Testis (tissue), 3 donors: Measurements from ENCODE around the gene PA2G4. TPM values are rescaled to one million over a fixed set of nuclear protein-coding genes. Genes with fewer than 3 reads are reported as not detected.

Experiments
- DNase-seq: peaks from one replicate; pipeline ENCODE4 v3.0.0-alpha.2; 2019
- H3K27ac ChIP-seq, 2 donors: fragments of 200-600 bp; sonication (generic); one replicate each; pipeline ENCODE4 v1.5.1; 2019
- H3K27me3 ChIP-seq: fragments of 200-600 bp; sonication (generic); one replicate; pipeline ENCODE4 v1.5.1; 2019
- H3K36me3 ChIP-seq: fragments of 200-600 bp; sonication (generic); one replicate; pipeline ENCODE4 v1.5.1; 2017; ENCODE audit warnings: low read depth; ENCODE audit errors: missing control alignments
- H3K4me1 ChIP-seq: fragments of 200-600 bp; sonication (generic); one replicate; pipeline ENCODE4 v1.5.1; 2019
- H3K4me3 ChIP-seq, 2 donors: fragments of 200-600 bp; sonication (generic); one replicate each; pipeline ENCODE4 v1.5.1; 2017 to 2019
- H3K9me3 ChIP-seq: fragments of 200-600 bp; sonication (generic); one replicate; pipeline ENCODE4 v1.5.1; 2017
- POLR2A ChIP-seq: fragments of 450-650 bp; IDR thresholded peaks from one replicate; pipeline ENCODE4 v1.6.1; 2017; ENCODE audit warnings: antibody characterized with exemption, mild to moderate bottlenecking, moderate library complexity
- WGBS, 2 donors: methylation state at CpG; one replicate each; pipeline ENCODE4 v1.1.5; 2018; 5-methylcytosine and 5-hydroxymethylcytosine counted together
- intact Hi-C: fragments of 100-400 bp; cut with DNase I; formaldehyde crosslinking; loops from one replicate; pipeline ENCODE4 v1.15.1; 2023; ENCODE audit warnings: low total_unique reads
- polyA plus RNA-seq: library from polyadenylated mRNA; stranded (reverse); fragments of 350-450 nt; fragmentation: Illumina TruSeq; extraction: RNeasy Lipid Tissue Mini Kit (QIAGEN cat#74804); gene quantifications from one replicate; pipeline ENCODE4 v1.2.3, GENCODE V29; 2014; ENCODE audit warnings: low read depth, low replicate concordance; ENCODE audit not compliant: insufficient read depth
- total RNA-seq, 2 donors: library from RNA; depleted of rRNA; stranded (reverse); fragments of >200 nt; gene quantifications; one replicate each; pipeline ENCODE4 v1.2.3, GENCODE V29; 2016
- TF ChIP-seq, protein P1 (sequence below), 3 experiments: fragments of 450-650 bp in 2 of 3; fragments of 200-600 bp in 1 of 3; sonication (generic) in 1 of 3; IDR thresholded peaks; one replicate each; pipeline ENCODE4 v1.5.1; 2016 to 2019; ENCODE audit warnings: antibody characterized with exemption in 3 of 3, mild to moderate bottlenecking in 2 of 3, moderate library complexity in 1 of 3

Gene PA2G4
- total and polyA plus RNA-seq, 3 donors from 2014 or later = 61.0 to 190 (median 81.4) TPM

DNA sequence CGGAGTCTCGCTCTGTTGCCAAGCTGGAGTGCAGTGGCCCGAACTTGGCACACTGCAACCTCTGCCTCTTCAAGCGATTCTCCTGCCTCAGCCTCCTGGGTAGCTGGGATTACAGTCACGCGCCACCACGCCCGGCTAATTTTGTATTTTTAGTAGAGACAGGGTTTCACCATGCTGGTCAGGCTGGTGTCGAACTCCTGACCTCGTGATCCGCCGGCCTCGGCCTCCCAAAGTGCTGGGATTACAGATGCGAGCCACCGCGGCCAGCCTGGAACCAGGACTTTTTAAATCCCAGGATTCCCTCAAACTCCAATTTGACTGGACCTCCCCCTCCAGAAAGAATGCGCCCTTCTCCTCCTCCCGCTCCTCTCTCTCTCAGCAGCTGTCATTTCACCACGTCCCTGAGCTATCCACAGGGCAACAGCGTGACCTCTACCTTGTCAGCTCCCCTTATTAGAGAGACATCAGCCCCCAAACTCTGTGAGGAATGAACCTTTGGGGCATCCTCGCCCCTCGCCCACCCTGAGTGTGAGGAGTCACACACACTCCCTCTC is 25.7 kb downstream of the PA2G4 start:
- no peak overlapping the region for H3K27ac ChIP-seq
- no peaks in the 10 kb centered on the region for H3K9me3 ChIP-seq
- WGBS, 2 donors = 45 to 66% methylated on average over 22 of the region's 22 CpGs
- intact Hi-C loops = loop anchor here (5.0 kb wide), 1 partner anchor 32 kb away; no protein-coding TSS in a partner anchor
- H3K4me1 ChIP-seq = peaks cover 26% of the 10 kb centered on the region
- no peaks in the 10 kb centered on the region for H3K27me3 ChIP-seq
- no peak overlapping the region for H3K4me3 ChIP-seq
- DNase-seq = no peak
- no peaks in the 10 kb centered on the region for H3K36me3 ChIP-seq
- TF ChIP-seq, protein P1, sequence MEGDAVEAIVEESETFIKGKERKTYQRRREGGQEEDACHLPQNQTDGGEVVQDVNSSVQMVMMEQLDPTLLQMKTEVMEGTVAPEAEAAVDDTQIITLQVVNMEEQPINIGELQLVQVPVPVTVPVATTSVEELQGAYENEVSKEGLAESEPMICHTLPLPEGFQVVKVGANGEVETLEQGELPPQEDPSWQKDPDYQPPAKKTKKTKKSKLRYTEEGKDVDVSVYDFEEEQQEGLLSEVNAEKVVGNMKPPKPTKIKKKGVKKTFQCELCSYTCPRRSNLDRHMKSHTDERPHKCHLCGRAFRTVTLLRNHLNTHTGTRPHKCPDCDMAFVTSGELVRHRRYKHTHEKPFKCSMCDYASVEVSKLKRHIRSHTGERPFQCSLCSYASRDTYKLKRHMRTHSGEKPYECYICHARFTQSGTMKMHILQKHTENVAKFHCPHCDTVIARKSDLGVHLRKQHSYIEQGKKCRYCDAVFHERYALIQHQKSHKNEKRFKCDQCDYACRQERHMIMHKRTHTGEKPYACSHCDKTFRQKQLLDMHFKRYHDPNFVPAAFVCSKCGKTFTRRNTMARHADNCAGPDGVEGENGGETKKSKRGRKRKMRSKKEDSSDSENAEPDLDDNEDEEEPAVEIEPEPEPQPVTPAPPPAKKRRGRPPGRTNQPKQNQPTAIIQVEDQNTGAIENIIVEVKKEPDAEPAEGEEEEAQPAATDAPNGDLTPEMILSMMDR (IDR thresholded peaks at IDR 0.05) = no peak
- TF ChIP-seq POLR2A = no peak

DNA sequence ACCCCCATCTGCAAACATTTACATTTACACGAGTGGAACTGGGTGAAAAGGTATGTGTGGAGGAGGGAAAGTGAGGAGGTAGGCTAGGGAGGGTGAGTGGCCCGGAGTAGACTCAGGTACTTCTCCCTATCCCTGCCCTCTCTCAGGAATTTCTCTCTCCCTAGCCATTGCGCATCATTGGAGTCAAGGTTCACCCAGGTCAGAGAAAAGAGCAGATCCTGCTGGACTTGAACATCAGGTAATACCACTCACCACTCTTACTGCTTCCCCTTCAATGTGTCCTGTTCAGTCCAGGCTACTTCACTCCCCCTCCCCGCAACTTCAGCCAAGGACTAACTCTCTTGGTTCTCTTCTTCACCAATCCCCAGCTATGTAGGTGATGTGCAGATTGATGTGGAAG is 26.5 kb downstream of the PA2G4 start:
- Histone ChIP-seq H3K9me3 (no peaks in the 10 kb centered on the region), H3K4me3 (no peak overlapping the region), H3K4me1 (peaks cover 25% of the 10 kb centered on the region), H3K27ac (no peak overlapping the region), H3K27me3 (no peaks in the 10 kb centered on the region), H3K36me3 (no peaks in the 10 kb centered on the region)
- TF ChIP-seq, protein P1 (IDR thresholded peaks at IDR 0.05) = no peak
- TF ChIP-seq POLR2A = no peak
- intact Hi-C loops = no loop called here
- WGBS, 2 donors = 81 to 85% methylated on average over 4 of the region's 4 CpGs
- DNase-seq = no peak

DNA sequence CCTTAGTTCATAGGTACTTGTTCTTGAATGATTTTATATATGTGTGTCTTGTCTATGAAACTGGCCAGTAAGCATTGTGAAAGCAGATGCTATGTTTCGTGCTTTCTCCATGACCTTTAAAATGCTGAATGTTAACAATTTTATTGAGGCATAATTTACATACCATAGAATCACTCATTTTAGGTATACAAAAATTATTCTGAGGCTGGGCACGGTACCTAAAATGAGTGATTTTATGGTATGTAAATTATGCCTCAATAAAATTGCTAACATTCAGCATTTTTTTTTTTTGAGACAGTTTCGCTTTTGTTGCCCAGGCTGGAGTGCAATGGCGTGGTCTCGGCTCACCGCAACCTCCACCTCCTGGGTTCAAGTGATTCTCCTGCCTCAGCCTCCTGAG is 30.5 kb downstream of the PA2G4 start:
- Histone ChIP-seq H3K27me3 (no peaks in the 10 kb centered on the region), H3K4me1 (peaks cover 4% of the 10 kb centered on the region), H3K36me3 (no peaks in the 10 kb centered on the region), H3K4me3 (no peak overlapping the region), H3K9me3 (no peaks in the 10 kb centered on the region), H3K27ac (no peak overlapping the region)
- intact Hi-C loops = no loop called here
- WGBS, 2 donors = 96 to 97% methylated on average over 6 of the region's 6 CpGs
- no peak for DNase-seq
- TF ChIP-seq, protein P1 (IDR thresholded peaks at IDR 0.05) = no peak
- TF ChIP-seq POLR2A = no peak

DNA sequence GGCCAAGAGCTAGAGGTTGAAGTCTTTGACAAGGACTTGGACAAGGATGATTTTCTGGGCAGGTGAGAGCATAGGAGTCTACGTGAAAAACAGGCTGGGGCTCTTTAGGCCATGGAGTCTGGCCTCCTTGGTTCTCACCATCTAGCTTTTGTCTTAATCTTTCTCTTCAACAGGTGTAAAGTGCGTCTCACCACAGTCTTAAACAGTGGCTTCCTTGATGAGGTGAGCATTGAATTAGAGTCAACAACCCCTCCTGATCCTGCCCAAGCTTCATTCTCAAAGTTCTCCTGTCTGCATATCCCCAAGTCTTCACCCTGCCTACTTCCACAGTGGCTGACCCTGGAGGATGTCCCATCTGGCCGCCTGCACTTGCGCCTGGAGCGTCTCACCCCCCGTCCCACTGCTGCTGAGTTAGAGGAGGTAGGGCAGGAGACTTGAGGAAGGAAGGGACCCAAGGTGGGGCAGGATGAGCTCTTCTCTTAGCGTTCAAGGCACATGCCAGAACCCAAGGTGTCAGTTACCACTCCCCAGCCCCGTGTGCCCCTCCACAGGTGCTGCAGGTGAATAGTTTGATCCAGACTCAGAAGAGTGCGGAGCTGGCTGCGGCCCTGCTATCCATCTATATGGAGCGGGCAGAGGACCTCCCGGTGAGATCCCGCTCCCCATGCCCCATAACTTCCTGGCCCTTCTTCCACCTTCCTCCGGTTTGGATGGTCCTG is 33.7 kb downstream of the PA2G4 start:
- DNase-seq = no peak
- TF ChIP-seq, protein P1 (IDR thresholded peaks at IDR 0.05) = no peak
- TF ChIP-seq POLR2A = no peak
- WGBS, 2 donors = 86 to 96% methylated on average over 13 to 14 of the region's 14 CpGs

More for the DNA sequence above, 33.7 kb downstream of the PA2G4 start:
- Histone ChIP-seq H3K27me3 (no peaks in the 10 kb centered on the region), H3K4me1 (no peaks in the 10 kb centered on the region), H3K9me3 (no peaks in the 10 kb centered on the region), H3K36me3 (no peaks in the 10 kb centered on the region), H3K27ac (no peak overlapping the region), H3K4me3 (no peak overlapping the region)
- intact Hi-C loops = no loop called here
